ENCODE results near the gene PTP4A1. TPM values are rescaled to one million over a fixed set of nuclear protein-coding genes. Genes with fewer than 3 reads are reported as not detected.

The PTP4A1 gene
- total and polyA plus RNA-seq, 2 of the 4 experiments (the other 2 are of a cell fraction), result 31.2 to 53.1 TPM

DNA sequence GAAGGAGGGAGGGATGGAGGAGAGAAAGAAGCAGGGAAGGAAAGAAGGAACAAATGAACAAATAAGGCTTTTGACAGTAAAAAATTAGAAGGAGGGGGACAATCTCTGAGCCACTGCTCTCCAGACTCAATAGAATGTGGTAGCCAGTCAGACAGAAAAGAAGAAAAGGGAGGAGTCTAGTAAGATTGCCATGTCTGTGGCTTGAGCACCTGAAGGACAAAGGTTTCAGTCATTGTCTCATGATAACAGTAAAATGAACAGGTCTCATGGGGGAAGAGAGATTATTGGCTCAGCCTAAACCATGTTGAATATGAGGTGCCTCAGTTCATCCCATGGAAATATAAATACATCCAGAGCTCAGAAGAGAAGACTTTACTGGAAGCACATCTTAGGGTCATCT lies 14.0 kb upstream of the PTP4A1 start:
- ATAC-seq (ENCODE audit: low read depth) (no peak), DNase-seq (no peak)
- H4K8ac ChIP-seq (ENCODE audit: low read depth in 2 of 2, low read length in 2 of 2), result no peak overlapping the region
- no peaks in the 10 kb centered on the region for H3K9me1 ChIP-seq (ENCODE audit: insufficient read depth, low read length)
- ChIA-PET POLR2A (ENCODE audit: unreplicated experiment) (no interaction called here), CTCF (no interaction called here)
- no peak overlapping the region for H2AFZ ChIP-seq (replicated peaks; ENCODE audit: low read length, poor library complexity)
- no peak overlapping the region for H3K23ac ChIP-seq (ENCODE audit: low read depth, low read length)
- no peak overlapping the region for H2BK5ac ChIP-seq (ENCODE audit: low read depth, low read length, poor library complexity, severe bottlenecking)
- no peak overlapping the region for H3K4ac ChIP-seq (ENCODE audit: low read depth, low read length)
- H3K9me3 ChIP-seq (ENCODE audit: control insufficient read depth, insufficient read depth, low read length), result no peaks in the 10 kb centered on the region
- H3K27ac ChIP-seq (ENCODE audit: insufficient read depth, low read length), result no peak overlapping the region
- H3K14ac ChIP-seq (replicated peaks; ENCODE audit: low read depth, low read length), result no peak overlapping the region
- no peaks in the 10 kb centered on the region for H3K4me1 ChIP-seq (ENCODE audit: control insufficient read depth, insufficient read depth, low read length)
- no peak overlapping the region for H4K5ac ChIP-seq (ENCODE audit: low read depth, low read length)
- H3K4me2 ChIP-seq (ENCODE audit: low read depth, low read length), result no peak overlapping the region
- H2AK9ac ChIP-seq (replicated peaks; ENCODE audit: low read depth, low read length, poor library complexity), result no peak overlapping the region
- H2BK20ac ChIP-seq (ENCODE audit: low read depth, low read length), result no peak overlapping the region
- no peak overlapping the region for H2BK15ac ChIP-seq (ENCODE audit: low read depth, low read length)
- no peak overlapping the region for H3K18ac ChIP-seq (ENCODE audit: low read depth, low read length)
- H2AK5ac ChIP-seq (ENCODE audit: low read depth, low read length), result no peak overlapping the region
- TF ChIP-seq MAZ (IDR thresholded peaks at IDR 0.05; ENCODE audit: borderline replicate concordance, low read depth, low read length), result no peak
- no peak for TF ChIP-seq BHLHE40 (IDR thresholded peaks at IDR 0.05; ENCODE audit: low read depth, low read length)
- TF ChIP-seq NFE2L2 (IDR thresholded peaks at IDR 0.05; ENCODE audit: low read depth, low read length), result no peak
- no peak for TF ChIP-seq RFX5 (IDR thresholded peaks at IDR 0.05; ENCODE audit: low read depth, low read length)
- TF ChIP-seq RAD21 (IDR thresholded peaks at IDR 0.05; ENCODE audit: low read length), result no peak
- no peak for TF ChIP-seq CEBPB (IDR thresholded peaks at IDR 0.05; ENCODE audit: low read depth, low read length)
- no peak for TF ChIP-seq CHD1 (IDR thresholded peaks at IDR 0.05; ENCODE audit: low read depth, low read length)
- no peak for TF ChIP-seq POLR2A (IDR thresholded peaks at IDR 0.05; ENCODE audit: low read depth, low read length)
- TF ChIP-seq, protein P1, sequence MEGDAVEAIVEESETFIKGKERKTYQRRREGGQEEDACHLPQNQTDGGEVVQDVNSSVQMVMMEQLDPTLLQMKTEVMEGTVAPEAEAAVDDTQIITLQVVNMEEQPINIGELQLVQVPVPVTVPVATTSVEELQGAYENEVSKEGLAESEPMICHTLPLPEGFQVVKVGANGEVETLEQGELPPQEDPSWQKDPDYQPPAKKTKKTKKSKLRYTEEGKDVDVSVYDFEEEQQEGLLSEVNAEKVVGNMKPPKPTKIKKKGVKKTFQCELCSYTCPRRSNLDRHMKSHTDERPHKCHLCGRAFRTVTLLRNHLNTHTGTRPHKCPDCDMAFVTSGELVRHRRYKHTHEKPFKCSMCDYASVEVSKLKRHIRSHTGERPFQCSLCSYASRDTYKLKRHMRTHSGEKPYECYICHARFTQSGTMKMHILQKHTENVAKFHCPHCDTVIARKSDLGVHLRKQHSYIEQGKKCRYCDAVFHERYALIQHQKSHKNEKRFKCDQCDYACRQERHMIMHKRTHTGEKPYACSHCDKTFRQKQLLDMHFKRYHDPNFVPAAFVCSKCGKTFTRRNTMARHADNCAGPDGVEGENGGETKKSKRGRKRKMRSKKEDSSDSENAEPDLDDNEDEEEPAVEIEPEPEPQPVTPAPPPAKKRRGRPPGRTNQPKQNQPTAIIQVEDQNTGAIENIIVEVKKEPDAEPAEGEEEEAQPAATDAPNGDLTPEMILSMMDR (conservative IDR thresholded peaks at IDR 0.05; ENCODE audit: low read depth, low read length), result no peak
- TF ChIP-seq, protein P2, sequence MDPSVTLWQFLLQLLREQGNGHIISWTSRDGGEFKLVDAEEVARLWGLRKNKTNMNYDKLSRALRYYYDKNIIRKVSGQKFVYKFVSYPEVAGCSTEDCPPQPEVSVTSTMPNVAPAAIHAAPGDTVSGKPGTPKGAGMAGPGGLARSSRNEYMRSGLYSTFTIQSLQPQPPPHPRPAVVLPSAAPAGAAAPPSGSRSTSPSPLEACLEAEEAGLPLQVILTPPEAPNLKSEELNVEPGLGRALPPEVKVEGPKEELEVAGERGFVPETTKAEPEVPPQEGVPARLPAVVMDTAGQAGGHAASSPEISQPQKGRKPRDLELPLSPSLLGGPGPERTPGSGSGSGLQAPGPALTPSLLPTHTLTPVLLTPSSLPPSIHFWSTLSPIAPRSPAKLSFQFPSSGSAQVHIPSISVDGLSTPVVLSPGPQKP (IDR thresholded peaks at IDR 0.05; ENCODE audit: borderline replicate concordance, low read depth, low read length), result no peak
- TF ChIP-seq MXI1 (IDR thresholded peaks at IDR 0.05; ENCODE audit: borderline replicate concordance, low read depth, low read length), result no peak
- TF ChIP-seq MAFK (IDR thresholded peaks at IDR 0.05; ENCODE audit: low read depth, low read length), result no peak
- TF ChIP-seq SMC3 (IDR thresholded peaks at IDR 0.05; ENCODE audit: low read depth, low read length), result no peak
- TF ChIP-seq FOS (IDR thresholded peaks at IDR 0.05; ENCODE audit: low read depth, low read length), result no peak
- no peak for TF ChIP-seq RCOR1 (IDR thresholded peaks at IDR 0.05; ENCODE audit: insufficient replicate concordance, low read length)
- no peak overlapping the region for H3K56ac ChIP-seq (ENCODE audit: extremely low read depth, insufficient read depth, low read length)
- no peaks in the 10 kb centered on the region for H3K36me3 ChIP-seq (ENCODE audit: control insufficient read depth, insufficient read depth, low read length)
- H4K20me1 ChIP-seq (ENCODE audit: insufficient read depth, low read length), result no peaks in the 10 kb centered on the region
- in situ Hi-C loops (cut with MboI; ENCODE audit: low sequenced_read_pairs) (loop anchor here (25.0 kb wide), 1 partner anchor 196 kb away; no protein-coding TSS in a partner anchor), dilution Hi-C loops (cut with HindIII; ENCODE audit: low sequenced_read_pairs, unreplicated experiment) (no loop called here), intact Hi-C loops (cut with micrococcal nuclease) (no loop called here)
- H3K4me3 ChIP-seq (ENCODE audit: insufficient read depth, low read depth, low read length), result no peak overlapping the region
- H3K79me1 ChIP-seq (ENCODE audit: low read depth in 1 of 2, low read length in 2 of 2), result no peaks in the 10 kb centered on the region
- BruUV-seq (replicated peaks), result no TSS peak
- H3K9ac ChIP-seq (ENCODE audit: low read depth, low read length), result no peak overlapping the region
- H3K27me3 ChIP-seq (ENCODE audit: control insufficient read depth, insufficient read depth, low read length), result no peaks in the 10 kb centered on the region
- no peak overlapping the region for H2BK120ac ChIP-seq (ENCODE audit: low read depth, low read length)
- no peak overlapping the region for H4K91ac ChIP-seq (ENCODE audit: insufficient read depth, low read depth, low read length)
